ENCODE measurements around the gene MYO1C.

Gene MYO1C

GRCh38 chr17:1414634-1415033 is 77.9 kb downstream of the MYO1C start:
- Histone ChIP-seq H3K4me1 (peaks cover 3% of the 10 kb centered on the region), H2AFZ (no peak overlapping the region), H3K27me3 (ENCODE audit: control insufficient read depth, insufficient read depth, low read length) (no peaks in the 10 kb centered on the region), H3K9ac (no peak overlapping the region), H3K9me3 (ENCODE audit: control insufficient read depth, low read length) (no peaks in the 10 kb centered on the region), H3K27ac (no peak overlapping the region), H3K36me3 (ENCODE audit: control insufficient read depth, insufficient read depth, low read length) (no peaks in the 10 kb centered on the region), H3K4me2 (ENCODE audit: low read length) (no peak overlapping the region), H3K79me2 (no peaks in the 10 kb centered on the region), H3K4me3 (ENCODE audit: low read depth, low read length) (no peak overlapping the region)
- TF ChIP-seq CTCF (IDR thresholded peaks at IDR 0.05) = no peak

Measured in parathyroid adenoma (tissue), 2 donors.